SK-N-SH treated with all-trans-retinoic acid at 6 μM for 48 hours (cell line): ENCODE data around the gene NRAS.

Experiments used
- ATAC-seq: fragments of 200-7000 bp; cut with Tn5 transposase; 3 replicates; pipeline ENCODE4 v1.9.1; 2020; ENCODE audit warnings: mild to moderate bottlenecking, moderate library complexity
- ARNTL ChIP-seq: fragments of 450-650 bp; formaldehyde crosslinking; IDR thresholded peaks from 2 replicates; pipeline ENCODE4 v1.5.0; 2020; ENCODE audit warnings: low read depth, mild to moderate bottlenecking, moderate library complexity, borderline replicate concordance
- BACH2 ChIP-seq: fragments of 250-450 bp; sonication (Bioruptor Pico); IDR thresholded peaks from 2 replicates; pipeline ENCODE4 v1.9.0; 2021; ENCODE audit warnings: mild to moderate bottlenecking, borderline replicate concordance
- CREB5 ChIP-seq: fragments of 250-450 bp; sonication (Bioruptor Pico); IDR thresholded peaks from 2 replicates; pipeline ENCODE4 v1.5.1; 2020; ENCODE audit warnings: low read depth, mild to moderate bottlenecking, moderate library complexity
- CSDC2 ChIP-seq: fragments of 250-450 bp; sonication (Bioruptor Pico); IDR thresholded peaks from 2 replicates; pipeline ENCODE4 v1.5.0; 2020; ENCODE audit warnings: mild to moderate bottlenecking, moderate library complexity
- CSRNP3 ChIP-seq: fragments of 250-450 bp; sonication (Bioruptor Pico); IDR thresholded peaks from 2 replicates; pipeline ENCODE4 v1.5.1; 2021; ENCODE audit warnings: mild to moderate bottlenecking, moderate library complexity
- ESRRG ChIP-seq: fragments of 250-450 bp; sonication (Bioruptor Pico); IDR thresholded peaks from 2 replicates; pipeline ENCODE4 v1.6.1; 2021; ENCODE audit warnings: mild to moderate bottlenecking
- GLIS3 ChIP-seq: fragments of 250-450 bp; sonication (Bioruptor Pico); IDR thresholded peaks from 2 replicates; pipeline ENCODE4 v1.5.0; 2020; ENCODE audit warnings: mild to moderate bottlenecking, moderate library complexity
- ISL1 ChIP-seq: fragments of 250-450 bp; sonication (Bioruptor Pico); IDR thresholded peaks from 2 replicates; pipeline ENCODE4 v2.1.2; 2022; ENCODE audit warnings: mild to moderate bottlenecking, moderate library complexity
- OSR1 ChIP-seq: fragments of 250-450 bp; sonication (Bioruptor Pico); IDR thresholded peaks from 2 replicates; pipeline ENCODE4 v1.8.0; 2022; ENCODE audit warnings: moderate library complexity, mild to moderate bottlenecking, inconsistent platforms
- PATZ1 ChIP-seq: fragments of 250-450 bp; sonication (Bioruptor Pico); IDR thresholded peaks from 2 replicates; pipeline ENCODE4 v1.8.0; 2020; ENCODE audit warnings: mild to moderate bottlenecking, moderate library complexity, borderline replicate concordance
- PPARA ChIP-seq: fragments of 250-450 bp; sonication (Bioruptor Pico); IDR thresholded peaks from 2 replicates; pipeline ENCODE4 v1.5.0; 2020; ENCODE audit warnings: mild to moderate bottlenecking, borderline replicate concordance
- RARB ChIP-seq: fragments of 250-450 bp; sonication (Bioruptor Pico); IDR thresholded peaks from 2 replicates; pipeline ENCODE4 v1.8.0; 2021; ENCODE audit warnings: mild to moderate bottlenecking, moderate library complexity
- SNAI2 ChIP-seq: fragments of 250-450 bp; sonication (Bioruptor Pico); IDR thresholded peaks from 2 replicates; pipeline ENCODE4 v1.5.0; 2020; ENCODE audit warnings: mild to moderate bottlenecking, moderate library complexity
- TCF4 ChIP-seq: fragments of 250-450 bp; sonication (Bioruptor Pico); IDR thresholded peaks from 2 replicates; pipeline ENCODE4 v1.8.0; 2021; ENCODE audit warnings: mild to moderate bottlenecking, moderate library complexity, borderline replicate concordance
- TOX ChIP-seq: fragments of 250-450 bp; sonication (Bioruptor Pico); IDR thresholded peaks from 2 replicates; pipeline ENCODE4 v1.8.0; 2021; ENCODE audit warnings: mild to moderate bottlenecking, moderate library complexity, borderline replicate concordance
- TSHZ2 ChIP-seq: fragments of 250-450 bp; sonication (Bioruptor Pico); IDR thresholded peaks from 2 replicates; pipeline ENCODE4 v1.5.0; 2020; ENCODE audit warnings: mild to moderate bottlenecking, moderate library complexity
- ZC3H10 ChIP-seq: fragments of 250-450 bp; sonication (Bioruptor Pico); IDR thresholded peaks from 2 replicates; pipeline ENCODE4 v1.5.1; 2021; ENCODE audit warnings: mild to moderate bottlenecking, moderate library complexity
- ZFP3 ChIP-seq: fragments of 250-450 bp; sonication (Bioruptor Pico); IDR thresholded peaks from 2 replicates; pipeline ENCODE4 v1.5.0; 2020; ENCODE audit warnings: mild to moderate bottlenecking, moderate library complexity
- ZFP30 ChIP-seq: fragments of 450-650 bp; formaldehyde crosslinking; IDR thresholded peaks from 2 replicates; pipeline ENCODE4 v1.5.0; 2022; ENCODE audit warnings: mild to moderate bottlenecking, moderate library complexity
- ZNF565 ChIP-seq: fragments of 450-650 bp; formaldehyde crosslinking; conservative IDR thresholded peaks from 2 replicates; pipeline ENCODE4 v1.5.0; 2020; ENCODE audit warnings: low read depth, mild to moderate bottlenecking, moderate library complexity
- ZNF70 ChIP-seq: fragments of 450-650 bp; formaldehyde crosslinking; IDR thresholded peaks from 2 replicates; pipeline ENCODE4 v1.5.0; 2020; ENCODE audit warnings: mild to moderate bottlenecking, moderate library complexity
- ZNF8 ChIP-seq: fragments of 450-650 bp; formaldehyde crosslinking; IDR thresholded peaks from 2 replicates; pipeline ENCODE4 v1.5.0; 2020; ENCODE audit warnings: mild to moderate bottlenecking, moderate library complexity
- TF ChIP-seq, protein P1 (sequence below): fragments of 250-450 bp; sonication (Bioruptor Pico); IDR thresholded peaks from 2 replicates; pipeline ENCODE4 v1.8.0; 2021; ENCODE audit warnings: low read depth, mild to moderate bottlenecking, moderate library complexity, borderline replicate concordance

The NRAS gene

DNA sequence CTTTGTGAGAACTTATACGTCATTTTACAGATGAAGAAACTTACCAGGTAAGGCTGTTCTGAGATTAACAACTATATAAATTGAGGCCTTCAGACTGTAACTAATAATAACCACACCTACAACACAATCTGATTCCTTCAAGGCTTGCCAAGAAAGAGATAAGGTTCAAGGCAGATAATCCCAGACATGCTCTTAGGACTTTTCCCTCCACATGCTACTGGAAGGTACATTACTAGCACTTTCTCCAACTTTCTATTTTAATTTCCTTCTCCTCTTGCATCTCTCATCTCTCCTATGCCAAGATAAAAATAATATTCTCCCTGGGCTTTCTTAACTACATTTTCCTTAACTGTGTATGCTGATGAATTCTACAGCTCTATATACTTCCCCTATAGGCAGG, 18.9 kb upstream of the NRAS start:
- ATAC-seq = no peak
- TF ChIP-seq ZNF565 (CRISPR knock-in tag) (no peak), GLIS3 (CRISPR knock-in tag) (no peak), ZNF8 (CRISPR knock-in tag) (no peak), ESRRG (CRISPR knock-in tag) (no peak)
- TF ChIP-seq, protein P1, sequence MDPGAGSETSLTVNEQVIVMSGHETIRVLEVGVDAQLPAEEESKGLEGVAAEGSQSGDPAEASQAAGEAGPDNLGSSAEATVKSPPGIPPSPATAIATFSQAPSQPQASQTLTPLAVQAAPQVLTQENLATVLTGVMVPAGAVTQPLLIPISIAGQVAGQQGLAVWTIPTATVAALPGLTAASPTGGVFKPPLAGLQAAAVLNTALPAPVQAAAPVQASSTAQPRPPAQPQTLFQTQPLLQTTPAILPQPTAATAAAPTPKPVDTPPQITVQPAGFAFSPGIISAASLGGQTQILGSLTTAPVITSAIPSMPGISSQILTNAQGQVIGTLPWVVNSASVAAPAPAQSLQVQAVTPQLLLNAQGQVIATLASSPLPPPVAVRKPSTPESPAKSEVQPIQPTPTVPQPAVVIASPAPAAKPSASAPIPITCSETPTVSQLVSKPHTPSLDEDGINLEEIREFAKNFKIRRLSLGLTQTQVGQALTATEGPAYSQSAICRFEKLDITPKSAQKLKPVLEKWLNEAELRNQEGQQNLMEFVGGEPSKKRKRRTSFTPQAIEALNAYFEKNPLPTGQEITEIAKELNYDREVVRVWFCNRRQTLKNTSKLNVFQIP (CRISPR knock-in tag) = no peak
- TF ChIP-seq, all 23 proteins: peak for 0

DNA sequence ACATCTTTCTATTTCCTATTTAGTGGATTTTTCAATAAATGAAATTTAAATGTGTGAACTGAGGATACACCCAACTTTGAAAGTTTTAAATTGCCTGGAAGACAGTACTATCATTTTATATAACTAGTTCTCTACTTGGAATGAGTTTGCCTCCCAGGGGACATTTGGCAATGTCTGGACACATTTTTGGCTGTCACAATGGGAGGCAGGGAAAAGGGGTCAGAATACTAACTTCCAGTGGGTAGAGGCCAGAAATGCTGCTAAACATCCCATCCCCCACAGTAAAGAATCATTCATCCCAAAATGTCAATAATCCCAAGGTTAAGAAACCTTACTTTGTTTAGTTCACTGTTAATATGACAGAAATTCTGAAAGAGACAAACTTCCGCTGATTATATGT, 13.2 kb upstream of the NRAS start:
- ATAC-seq = no peak
- no peak for TF ChIP-seq TSHZ2 (CRISPR knock-in tag)
- TF ChIP-seq ESRRG (CRISPR knock-in tag) = no peak
- no peak for TF ChIP-seq ZNF70 (CRISPR knock-in tag)
- TF ChIP-seq ZC3H10 (CRISPR knock-in tag) = no peak
- no peak for TF ChIP-seq ISL1 (CRISPR knock-in tag)
- no peak for TF ChIP-seq ZFP3
- TF ChIP-seq SNAI2 (CRISPR knock-in tag) = no peak
- no peak for TF ChIP-seq OSR1 (CRISPR knock-in tag)
- no peak for TF ChIP-seq GLIS3 (CRISPR knock-in tag)
- TF ChIP-seq ARNTL = no peak
- TF ChIP-seq PPARA (CRISPR knock-in tag) = no peak
- TF ChIP-seq TOX (CRISPR knock-in tag) = no peak
- no peak for TF ChIP-seq PATZ1 (CRISPR knock-in tag)
- no peak for TF ChIP-seq ZNF8 (CRISPR knock-in tag)
- no peak for TF ChIP-seq CSDC2
- no peak for TF ChIP-seq ZNF565 (CRISPR knock-in tag)
- TF ChIP-seq BACH2 (CRISPR knock-in tag) = no peak
- TF ChIP-seq ZFP30 = no peak

- TF ChIP-seq CSRNP3 (no peak), TOX (CRISPR knock-in tag) (no peak), CREB5 (CRISPR knock-in tag) (no peak), RARB (CRISPR knock-in tag) (no peak), ZFP3 (no peak), SNAI2 (CRISPR knock-in tag) (no peak), ZFP30 (no peak), CSDC2 (no peak), TCF4 (CRISPR knock-in tag) (no peak), BACH2 (CRISPR knock-in tag) (no peak), ZC3H10 (CRISPR knock-in tag) (no peak), OSR1 (CRISPR knock-in tag) (no peak), ESRRG (CRISPR knock-in tag) (no peak), PPARA (CRISPR knock-in tag) (no peak), TSHZ2 (CRISPR knock-in tag) (no peak), ISL1 (CRISPR knock-in tag) (no peak)
- TF ChIP-seq, protein P1 (CRISPR knock-in tag) = no peak
- ATAC-seq = no peak
These were observed 12.0 kb upstream of the NRAS start for GRCh38 chr1:114728553-114728952.
